Endothelial cell of umbilical vein (primary cell): ENCODE results near the gene GTF2H3. TPM values are rescaled to one million over a fixed set of nuclear protein-coding genes. Genes with fewer than 3 reads are reported as not detected.

Source experiments
- BruUV-seq: library from RNA; stranded (reverse); fragments of 400-500 nt; replicated peaks from 2 replicates; lab custom pipeline; 2021; lab: Mats Ljungman, UMichigan
- CTCF ChIA-PET: fragments of 300-600, 350-600 bp; sonication (Branson Sonifier 250); formaldehyde crosslinking; loops from one replicate; lab custom pipeline; 2021; ENCODE audit warnings: antibody characterized with exemption, inconsistent platforms; lab: Charles Lee
- POLR2A ChIA-PET: fragments of 300-600, 350-600 bp; sonication (Branson Sonifier 250); formaldehyde crosslinking; loops from one replicate; lab custom pipeline; 2021; ENCODE audit warnings: antibody characterized with exemption, inconsistent platforms; lab: Charles Lee
- DNase-seq: peaks from one replicate; pipeline ENCODE4 v3.0.0-alpha.2; 2011; ENCODE audit warnings: low read depth, low spot score
- FAIRE-seq: peaks from 2 replicates; lab custom pipeline; 2011; peaks lifted over from hg19 to GRCh38; lab: Jason Lieb, UNC
- H2AFZ ChIP-seq: 2 replicates; pipeline ENCODE4 v1.6.0; 2012; ENCODE audit warnings: low read depth, low read length, control low read depth, inconsistent platforms
- H3K27ac ChIP-seq: 2 replicates; pipeline ENCODE4 v1.5.1; 2011; ENCODE audit warnings: low read depth, mild to moderate bottlenecking, control low read depth, low read length, moderate library complexity; ENCODE audit not compliant: insufficient read depth
- H3K27me3 ChIP-seq, 2 experiments: 2 replicates each; pipeline versions ENCODE4 v1.6.0 to v1.6.1; 2011; ENCODE audit warnings: low read length in 2 of 2, mixed read lengths in 1 of 2; ENCODE audit not compliant: control insufficient read depth in 2 of 2, insufficient read depth in 2 of 2
- H3K36me3 ChIP-seq, 2 experiments: 2 replicates in 1 of 2; 3 replicates in 1 of 2; pipeline ENCODE4 v1.5.1; 2011; ENCODE audit warnings: low read length in 2 of 2, mild to moderate bottlenecking in 1 of 2, moderate library complexity in 1 of 2; ENCODE audit not compliant: control insufficient read depth in 2 of 2, insufficient read depth in 2 of 2; ENCODE audit errors: extremely low read depth in 1 of 2
- H3K4me1 ChIP-seq: 3 replicates; pipeline ENCODE4 v1.5.1; 2011; ENCODE audit warnings: mild to moderate bottlenecking, low read length; ENCODE audit not compliant: control insufficient read depth, insufficient read depth; ENCODE audit errors: extremely low read depth
- H3K4me2 ChIP-seq: 2 replicates; pipeline ENCODE4 v1.6.1; 2011; ENCODE audit warnings: low read length, control low read depth, mixed read lengths; ENCODE audit not compliant: insufficient read depth
- H3K4me3 ChIP-seq, 3 experiments: fragments of 200-600 bp in 1 of 3; sonication (generic), shearing (Covaris generic) in 1 of 3; replicated peaks in 1 of 3; 2 replicates each; pipeline ENCODE4 v1.5.1; 2011 to 2016; ENCODE audit warnings: control low read depth in 3 of 3, low read length in 3 of 3, mild to moderate bottlenecking in 2 of 3, inconsistent platforms in 1 of 3, low read depth in 1 of 3, moderate library complexity in 1 of 3; ENCODE audit not compliant: insufficient read depth in 1 of 3
- H3K79me2 ChIP-seq: 2 replicates; pipeline ENCODE4 v1.6.0; 2012; ENCODE audit warnings: low read length, inconsistent platforms; ENCODE audit not compliant: control insufficient read depth, insufficient read depth
- H3K9ac ChIP-seq: replicated peaks from 2 replicates; pipeline ENCODE3; 2011; ENCODE audit warnings: low read length, control low read depth; ENCODE audit not compliant: insufficient read depth; ENCODE audit errors: extremely low read depth
- H3K9me1 ChIP-seq: replicated peaks from 3 replicates; pipeline ENCODE4 v1.6.0; 2011; ENCODE audit warnings: mild to moderate bottlenecking, low read length; ENCODE audit not compliant: control insufficient read depth, insufficient read depth; ENCODE audit errors: extremely low read depth
- H3K9me3 ChIP-seq: replicated peaks from 2 replicates; pipeline ENCODE4 v1.5.1; 2012; ENCODE audit warnings: low read length, inconsistent platforms; ENCODE audit not compliant: control insufficient read depth, insufficient read depth
- H4K20me1 ChIP-seq: replicated peaks from 2 replicates; pipeline ENCODE3; 2011; ENCODE audit warnings: mild to moderate bottlenecking, low read length; ENCODE audit not compliant: control insufficient read depth, insufficient read depth; ENCODE audit errors: extremely low read depth
- EZH2 ChIP-seq: IDR thresholded peaks from 2 replicates; pipeline ENCODE4 v1.6.1; 2012; ENCODE audit warnings: borderline replicate concordance, low read depth, mild to moderate bottlenecking, moderate library complexity, low read length, inconsistent platforms; ENCODE audit not compliant: severe bottlenecking
- FOS ChIP-seq: IDR thresholded peaks from 2 replicates; pipeline ENCODE4 v1.6.1; 2011; ENCODE audit warnings: mild to moderate bottlenecking, low read length, moderate library complexity, borderline replicate concordance; ENCODE audit not compliant: insufficient read depth
- GATA2 ChIP-seq: IDR thresholded peaks from 2 replicates; pipeline ENCODE4 v1.7.0; 2011; ENCODE audit warnings: low read depth, mild to moderate bottlenecking, moderate library complexity, mixed read lengths, low read length; ENCODE audit not compliant: insufficient read length, insufficient read depth
- JUN ChIP-seq: IDR thresholded peaks from 2 replicates; pipeline ENCODE4 v1.6.1; 2011; ENCODE audit warnings: borderline replicate concordance, low read depth; ENCODE audit not compliant: insufficient read length, insufficient read depth
- MYC ChIP-seq: IDR thresholded peaks from one replicate; pipeline ENCODE4 v1.6.1; 2011; ENCODE audit warnings: mild to moderate bottlenecking, low read depth, low read length
- POLR2A ChIP-seq: IDR thresholded peaks from 2 replicates; pipeline ENCODE4 v1.6.1; 2012; ENCODE audit warnings: low read depth, mild to moderate bottlenecking, control low read depth, low read length
- POLR2AphosphoS5 ChIP-seq: IDR thresholded peaks from 2 replicates; pipeline ENCODE4 v1.6.1; 2012; ENCODE audit warnings: low read depth, mild to moderate bottlenecking, control low read depth, low read length, moderate library complexity; ENCODE audit not compliant: insufficient read depth
- dilution Hi-C: fragments of 300-500 bp; cut with MboI; formaldehyde crosslinking; loops from one replicate; pipeline ENCODE4 v1.15.0; 2019; ENCODE audit warnings: low sequenced_read_pairs; ENCODE audit not compliant: extremely low pct_ligation_motif_present
- intact Hi-C: fragments of 100-400 bp; cut with micrococcal nuclease; formaldehyde crosslinking; loops from one replicate; pipeline ENCODE4 v1.10.0; 2022
- polyA plus RNA-seq, 4 experiments: library from polyadenylated mRNA; depleted of rRNA in 3 of 4; stranded (reverse) in 3 of 4; unstranded in 1 of 4; fragments of >200 nt; gene quantifications; 2 replicates each; pipeline versions ENCODE4 v1.2.1 to v1.2.3, GENCODE V29; 2011 to 2012; ENCODE audit warnings: missing spikeins in 1 of 4
- total RNA-seq: library from RNA; stranded (reverse); gene quantifications from 2 replicates; pipeline ENCODE4 v1.2.3, GENCODE V29; 2021
- TF ChIP-seq, protein P1 (sequence below), 2 donors: IDR thresholded peaks; 1 replicate in 1 of 2; 2 replicates in 1 of 2; pipeline ENCODE4 v1.5.1; 2011; ENCODE audit warnings: low read length in 2 of 2, mild to moderate bottlenecking in 2 of 2, moderate library complexity in 2 of 2, control low read depth in 1 of 2, inconsistent platforms in 1 of 2, low read depth in 1 of 2; ENCODE audit not compliant: insufficient read depth in 1 of 2; ENCODE audit errors: extremely low read depth in 1 of 2
- TF ChIP-seq, protein P2 (sequence below): IDR thresholded peaks from 2 replicates; pipeline ENCODE4 v1.6.1; 2011; ENCODE audit not compliant: insufficient read depth, insufficient read length

The GTF2H3 gene
- total and polyA plus RNA-seq, 2 donors (not counting 3 experiments of a cell fraction or from before 2014, with no cell fraction given) = 17.8 to 31.3 TPM

DNA sequence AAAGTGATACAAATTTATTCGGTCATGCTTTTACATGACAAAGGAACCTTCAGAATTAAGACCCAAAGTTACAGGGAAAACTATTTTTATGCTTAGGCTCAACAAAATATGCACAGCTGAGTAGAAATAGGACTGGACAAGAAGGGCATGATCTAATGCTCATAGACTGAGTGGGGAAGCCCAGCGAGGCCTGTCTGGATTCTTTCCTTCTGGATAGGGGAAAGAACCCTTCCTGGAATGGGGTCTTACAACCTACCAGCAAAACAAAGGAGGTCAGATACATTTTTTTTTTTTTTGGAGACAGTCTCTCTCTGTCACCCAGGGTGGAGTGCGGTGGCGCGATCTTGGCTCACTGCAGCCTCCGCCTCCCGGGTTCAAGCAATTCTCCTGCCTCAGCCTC is 33.9 kb upstream of the GTF2H3 start:
- Histone ChIP-seq H3K79me2 (peaks cover 44% of the 10 kb centered on the region), H3K4me2 (no peak overlapping the region), H3K36me3 (peaks cover 5 to 14% of the 10 kb centered on the region in 2 experiments), H3K4me3 (no peak overlapping the region), H3K9ac (no peak overlapping the region), H2AFZ (no peak overlapping the region), H3K4me1 (peaks cover 7% of the 10 kb centered on the region), H3K9me3 (no peaks in the 10 kb centered on the region), H4K20me1 (no peaks in the 10 kb centered on the region), H3K27me3 (no peaks in the 10 kb centered on the region), H3K9me1 (no peaks in the 10 kb centered on the region), H3K27ac (no peak overlapping the region)
- DNase-seq (no peak), FAIRE-seq (no peak)
- dilution Hi-C loops = loop anchor here (25.0 kb wide), 1 partner anchor 312 kb away; no protein-coding TSS in a partner anchor
- ChIA-PET CTCF (no interaction called here), POLR2A (no interaction called here)
- BruUV-seq = no TSS peak
- TF ChIP-seq, protein P1, sequence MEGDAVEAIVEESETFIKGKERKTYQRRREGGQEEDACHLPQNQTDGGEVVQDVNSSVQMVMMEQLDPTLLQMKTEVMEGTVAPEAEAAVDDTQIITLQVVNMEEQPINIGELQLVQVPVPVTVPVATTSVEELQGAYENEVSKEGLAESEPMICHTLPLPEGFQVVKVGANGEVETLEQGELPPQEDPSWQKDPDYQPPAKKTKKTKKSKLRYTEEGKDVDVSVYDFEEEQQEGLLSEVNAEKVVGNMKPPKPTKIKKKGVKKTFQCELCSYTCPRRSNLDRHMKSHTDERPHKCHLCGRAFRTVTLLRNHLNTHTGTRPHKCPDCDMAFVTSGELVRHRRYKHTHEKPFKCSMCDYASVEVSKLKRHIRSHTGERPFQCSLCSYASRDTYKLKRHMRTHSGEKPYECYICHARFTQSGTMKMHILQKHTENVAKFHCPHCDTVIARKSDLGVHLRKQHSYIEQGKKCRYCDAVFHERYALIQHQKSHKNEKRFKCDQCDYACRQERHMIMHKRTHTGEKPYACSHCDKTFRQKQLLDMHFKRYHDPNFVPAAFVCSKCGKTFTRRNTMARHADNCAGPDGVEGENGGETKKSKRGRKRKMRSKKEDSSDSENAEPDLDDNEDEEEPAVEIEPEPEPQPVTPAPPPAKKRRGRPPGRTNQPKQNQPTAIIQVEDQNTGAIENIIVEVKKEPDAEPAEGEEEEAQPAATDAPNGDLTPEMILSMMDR (IDR thresholded peaks at IDR 0.05; ENCODE audit: extremely low read depth in 1 of 2, insufficient read depth in 1 of 2, low read depth in 1 of 2, low read length in 2 of 2) = no peak
- TF ChIP-seq POLR2A (no peak), POLR2AphosphoS5 (no peak), GATA2 (no peak), MYC (no peak), JUN (no peak), FOS (no peak), EZH2 (no peak)
- TF ChIP-seq, protein P2, sequence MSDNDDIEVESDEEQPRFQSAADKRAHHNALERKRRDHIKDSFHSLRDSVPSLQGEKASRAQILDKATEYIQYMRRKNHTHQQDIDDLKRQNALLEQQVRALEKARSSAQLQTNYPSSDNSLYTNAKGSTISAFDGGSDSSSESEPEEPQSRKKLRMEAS = no peak
- intact Hi-C loops = no loop called here
